GM21737 (cell line): ENCODE results near the gene HOXC5.
"Not testable (repeated sequence)": the region's sequence is repeated elsewhere in the genome, so short reads cannot be mapped to it uniquely, and the experiment has no call there.

Experiments used
- ATAC-seq: cut with Tn5 transposase; IDR thresholded peaks from one replicate; pipeline ENCODE4 v1.9.1; 2021; ENCODE audit warnings: mild to moderate bottlenecking, moderate library complexity; ENCODE audit not compliant: unreplicated experiment

The HOXC5 gene

GRCh38 chr12:54060174-54060974 is 27.5 kb downstream of the HOXC5 start:
- ATAC-seq: no peak

- no peak for ATAC-seq
Measured at GRCh38 chr12:54060975-54061778, 28.3 kb downstream of the HOXC5 start.

- no peak for ATAC-seq
Measured at GRCh38 chr12:54065677-54066076, 32.8 kb downstream of the HOXC5 start.

- no peak for ATAC-seq
Measured at GRCh38 chr12:54066408-54066807, 33.6 kb downstream of the HOXC5 start.

GRCh38 chr12:54068418-54069070 is 35.7 kb downstream of the HOXC5 start:
- no peak for ATAC-seq

GRCh38 chr12:54071942-54072341 is 39.1 kb downstream of the HOXC5 start:
- ATAC-seq: no peak

GRCh38 chr12:54074308-54074707 is 41.5 kb downstream of the HOXC5 start:
- no peak for ATAC-seq

- no peak for ATAC-seq
Measured at GRCh38 chr12:54075409-54075808, 42.6 kb downstream of the HOXC5 start.

- ATAC-seq: no peak
Measured at GRCh38 chr12:54075974-54076373, 43.1 kb downstream of the HOXC5 start.

- not testable (repeated sequence) for ATAC-seq
Measured at GRCh38 chr12:54077843-54078242, 45.0 kb downstream of the HOXC5 start.

- ATAC-seq: not testable (repeated sequence)
Measured at GRCh38 chr12:54079115-54079514, 46.3 kb downstream of the HOXC5 start.

- ATAC-seq: not testable (repeated sequence)
Measured at GRCh38 chr12:54080008-54080924, 47.4 kb downstream of the HOXC5 start.

GRCh38 chr12:54081053-54081514 is 48.2 kb downstream of the HOXC5 start:
- ATAC-seq: not testable (repeated sequence)

GRCh38 chr12:54081581-54082396 is 48.9 kb downstream of the HOXC5 start:
- ATAC-seq: not testable (repeated sequence)

- ATAC-seq: no peak
Measured at GRCh38 chr12:54082397-54082892, 49.6 kb downstream of the HOXC5 start.
